Natural killer cell (primary cell): ENCODE measurements around the gene RYR3. TPM values are rescaled to one million over a fixed set of nuclear protein-coding genes. Genes with fewer than 3 reads are reported as not detected.
"Not testable (repeated sequence)": the region's sequence is repeated elsewhere in the genome, so short reads cannot be mapped to it uniquely, and the experiment has no call there.

Source experiments
- ATAC-seq, 3 donors: fragments of 150-1000 bp in 2 of 3; fragments of 200-7000 bp in 1 of 3; cut with Tn5 transposase; 1 replicate in 1 of 3; 2 replicates in 2 of 3; pipeline ENCODE4 v1.10.0; 2021; ENCODE audit warnings: mild to moderate bottlenecking in 2 of 3, moderate library complexity in 2 of 3
- DNase-seq, 2 donors: peaks; one replicate each; pipeline versions ENCODE4 v3.0.0 to v3.0.0-alpha.2; 2013 to 2021; ENCODE audit warnings: mixed read lengths in 1 of 2
- H3K27ac ChIP-seq: one replicate; pipeline ENCODE4 v1.5.1; 2013; ENCODE audit warnings: mild to moderate bottlenecking, low read length
- H3K27me3 ChIP-seq: one replicate; pipeline ENCODE4 v1.6.1; 2013; ENCODE audit warnings: low read length; ENCODE audit not compliant: control insufficient read depth, insufficient read depth
- H3K36me3 ChIP-seq: one replicate; pipeline ENCODE4 v1.6.1; 2013; ENCODE audit warnings: low read length; ENCODE audit not compliant: control insufficient read depth, insufficient read depth
- H3K4me1 ChIP-seq: one replicate; pipeline ENCODE4 v1.6.1; 2013; ENCODE audit warnings: low read length; ENCODE audit not compliant: control insufficient read depth, insufficient read depth
- H3K4me3 ChIP-seq: one replicate; pipeline ENCODE4 v1.5.1; 2013; ENCODE audit warnings: low read length
- H3K9me3 ChIP-seq: one replicate; pipeline ENCODE4 v1.6.1; 2013; ENCODE audit warnings: low read length; ENCODE audit not compliant: control insufficient read depth, insufficient read depth
- H3K27ac Mint-ChIP-seq, 2 donors: one replicate each; pipeline ENCODE4 v1.8.0; 2022; ENCODE audit warnings: mild to moderate bottlenecking in 2 of 2, mixed read lengths in 2 of 2, moderate library complexity in 1 of 2
- H3K27me3 Mint-ChIP-seq, 2 donors: one replicate each; pipeline ENCODE4 v1.8.0; 2022; ENCODE audit warnings: low read depth in 2 of 2, mixed read lengths in 2 of 2
- H3K36me3 Mint-ChIP-seq: one replicate; pipeline ENCODE4 v1.8.0; 2022; ENCODE audit warnings: mixed read lengths
- H3K4me1 Mint-ChIP-seq, 2 donors: one replicate each; pipeline ENCODE4 v1.8.0; 2022; ENCODE audit warnings: mixed read lengths in 2 of 2
- H3K4me3 Mint-ChIP-seq: one replicate; pipeline ENCODE4 v1.8.0; 2022; ENCODE audit warnings: mild to moderate bottlenecking, moderate library complexity, mixed read lengths
- H3K9me3 Mint-ChIP-seq, 2 donors: one replicate each; pipeline ENCODE4 v1.8.0; 2022; ENCODE audit warnings: mixed read lengths in 2 of 2
- WGBS: methylation state at CpG from one replicate; pipeline ENCODE4 v1.1.7; 2013; ENCODE audit warnings: missing lambda C conversion rate; ENCODE audit not compliant: insufficient coverage; 5-methylcytosine and 5-hydroxymethylcytosine counted together
- intact Hi-C: fragments of 100-400 bp; cut with micrococcal nuclease; formaldehyde crosslinking; loops from one replicate; pipeline ENCODE4 v1.14.2; 2022
- total RNA-seq, 4 donors: library from RNA; stranded (reverse); fragments of 120-200 nt in 1 of 4; gene quantifications; one replicate each; pipeline versions ENCODE4 v1.2.3 to v1.2.4, GENCODE V29; 2013 to 2022
- TF ChIP-seq, protein P1 (sequence below): fragments of 200-600 bp; IDR thresholded peaks from one replicate; pipeline ENCODE4 v1.8.0; 2022; ENCODE audit warnings: antibody characterized with exemption

RYR3 gene
- total RNA-seq, 3 donors from 2014 or later (not counting 1 experiment from before 2014, with no cell fraction given), result 0.09 to 6.2 TPM; not detected in 1

DNA sequence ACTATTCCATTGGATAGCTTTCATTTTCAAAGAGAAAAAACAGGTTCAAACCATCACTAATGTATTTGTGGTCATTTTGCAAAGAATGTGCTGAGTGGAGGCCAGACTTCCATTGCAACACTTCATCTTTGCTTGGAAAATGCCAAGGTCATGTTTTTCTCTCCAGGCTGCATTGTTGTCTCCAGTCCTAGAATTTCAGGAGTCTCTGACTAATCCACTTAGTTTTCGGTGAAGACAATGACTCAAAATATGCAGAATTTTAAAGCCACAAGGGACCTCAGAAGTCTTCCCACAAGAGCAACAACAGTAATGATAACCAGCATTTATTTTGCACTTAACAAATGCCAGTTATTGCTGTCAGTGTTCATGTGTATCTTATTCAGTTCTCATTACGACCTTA is 277.0 kb downstream of the RYR3 start:
- intact Hi-C loops, result no loop called here
- no peak for DNase-seq
- 83% methylated on average over 2 of the region's 2 CpGs for WGBS

DNA sequence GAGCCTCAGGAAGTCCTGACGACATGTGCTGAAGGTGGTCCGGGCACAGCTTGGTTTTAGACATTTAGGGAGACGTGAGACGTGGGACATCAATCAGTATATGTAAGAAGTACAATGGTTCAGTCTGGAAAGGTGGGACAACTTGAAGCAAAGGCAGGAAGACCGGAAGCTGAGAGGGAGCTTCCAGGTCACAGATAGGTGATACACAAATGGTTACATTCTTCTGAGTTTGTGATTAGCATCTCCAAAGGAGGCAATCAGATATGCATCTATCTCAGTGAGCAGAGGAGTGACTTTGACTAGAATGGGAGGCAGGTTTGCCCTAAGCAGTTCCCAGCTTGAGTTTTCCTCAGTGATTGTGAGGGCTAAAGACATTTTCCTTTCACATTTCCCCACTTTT is 282.1 kb downstream of the RYR3 start:
- Histone ChIP-seq H3K27me3 (no peaks in the 10 kb centered on the region), H3K4me3 (no peak overlapping the region), H3K9me3 (no peaks in the 10 kb centered on the region), H3K36me3 (no peaks in the 10 kb centered on the region), H3K4me1 (no peaks in the 10 kb centered on the region), H3K27ac (no peak overlapping the region)
- no peak overlapping the region for H3K27ac Mint-ChIP-seq
- H3K4me1 Mint-ChIP-seq, result no peaks in the 10 kb centered on the region
- H3K27me3 Mint-ChIP-seq, result peaks cover 3 to 10% of the 10 kb centered on the region in 2 donors
- 91% methylated on average over 5 of the region's 5 CpGs for WGBS
- TF ChIP-seq, protein P1, sequence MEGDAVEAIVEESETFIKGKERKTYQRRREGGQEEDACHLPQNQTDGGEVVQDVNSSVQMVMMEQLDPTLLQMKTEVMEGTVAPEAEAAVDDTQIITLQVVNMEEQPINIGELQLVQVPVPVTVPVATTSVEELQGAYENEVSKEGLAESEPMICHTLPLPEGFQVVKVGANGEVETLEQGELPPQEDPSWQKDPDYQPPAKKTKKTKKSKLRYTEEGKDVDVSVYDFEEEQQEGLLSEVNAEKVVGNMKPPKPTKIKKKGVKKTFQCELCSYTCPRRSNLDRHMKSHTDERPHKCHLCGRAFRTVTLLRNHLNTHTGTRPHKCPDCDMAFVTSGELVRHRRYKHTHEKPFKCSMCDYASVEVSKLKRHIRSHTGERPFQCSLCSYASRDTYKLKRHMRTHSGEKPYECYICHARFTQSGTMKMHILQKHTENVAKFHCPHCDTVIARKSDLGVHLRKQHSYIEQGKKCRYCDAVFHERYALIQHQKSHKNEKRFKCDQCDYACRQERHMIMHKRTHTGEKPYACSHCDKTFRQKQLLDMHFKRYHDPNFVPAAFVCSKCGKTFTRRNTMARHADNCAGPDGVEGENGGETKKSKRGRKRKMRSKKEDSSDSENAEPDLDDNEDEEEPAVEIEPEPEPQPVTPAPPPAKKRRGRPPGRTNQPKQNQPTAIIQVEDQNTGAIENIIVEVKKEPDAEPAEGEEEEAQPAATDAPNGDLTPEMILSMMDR, result no peak
- no peak for ATAC-seq
- no peak for DNase-seq
- peaks cover 0 to 2% of the 10 kb centered on the region in 2 donors for H3K9me3 Mint-ChIP-seq
- intact Hi-C loops, result no loop called here
- no peak overlapping the region for H3K4me3 Mint-ChIP-seq
- no peaks in the 10 kb centered on the region for H3K36me3 Mint-ChIP-seq

More for the DNA sequence above, 277.0 kb downstream of the RYR3 start:
- TF ChIP-seq, protein P1, result no peak
- no peak overlapping the region for H3K4me3 ChIP-seq
- H3K27ac ChIP-seq, result no peak overlapping the region
- Mint-ChIP-seq H3K36me3 (no peaks in the 10 kb centered on the region), H3K27ac (no peak overlapping the region), H3K9me3 (peaks cover 0 to 2% of the 10 kb centered on the region in 2 donors), H3K4me1 (no peaks in the 10 kb centered on the region), H3K27me3 (peaks cover 3 to 8% of the 10 kb centered on the region in 2 donors), H3K4me3 (no peak overlapping the region)
- no peaks in the 10 kb centered on the region for H3K27me3 ChIP-seq
- no peaks in the 10 kb centered on the region for H3K4me1 ChIP-seq
- H3K9me3 ChIP-seq, result no peaks in the 10 kb centered on the region
- ATAC-seq, result no peak
- no peaks in the 10 kb centered on the region for H3K36me3 ChIP-seq

DNA sequence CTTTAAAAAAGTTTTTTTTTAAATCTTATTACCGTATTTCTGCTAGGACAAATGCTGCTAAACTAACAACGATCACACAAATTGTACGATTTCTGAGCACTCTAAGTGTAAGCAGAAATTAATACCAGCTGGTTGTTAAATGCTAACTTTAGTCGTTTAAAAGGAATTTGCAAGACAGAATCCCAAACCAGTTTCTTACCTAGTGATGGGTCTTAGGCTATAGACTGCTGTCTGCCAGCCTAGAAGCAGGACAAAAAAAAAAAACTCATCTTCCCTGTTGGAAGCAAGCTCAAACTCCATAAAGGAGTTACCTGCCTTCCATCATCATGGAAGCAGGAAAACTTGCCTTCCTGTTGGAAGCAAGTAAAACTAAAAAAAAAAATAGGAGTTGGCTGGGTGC is 287.6 kb downstream of the RYR3 start:
- H3K27ac Mint-ChIP-seq, H3K4me3 Mint-ChIP-seq, H3K27me3 ChIP-seq, H3K36me3 Mint-ChIP-seq, H3K36me3 ChIP-seq, H3K27ac ChIP-seq, H3K4me3 ChIP-seq, intact Hi-C loops, H3K9me3 ChIP-seq, ATAC-seq, H3K4me1 ChIP-seq, H3K9me3 Mint-ChIP-seq, H3K4me1 Mint-ChIP-seq, H3K27me3 Mint-ChIP-seq, DNase-seq: not testable (repeated sequence)
- WGBS, result 84% methylated on average over 4 of the region's 4 CpGs

DNA sequence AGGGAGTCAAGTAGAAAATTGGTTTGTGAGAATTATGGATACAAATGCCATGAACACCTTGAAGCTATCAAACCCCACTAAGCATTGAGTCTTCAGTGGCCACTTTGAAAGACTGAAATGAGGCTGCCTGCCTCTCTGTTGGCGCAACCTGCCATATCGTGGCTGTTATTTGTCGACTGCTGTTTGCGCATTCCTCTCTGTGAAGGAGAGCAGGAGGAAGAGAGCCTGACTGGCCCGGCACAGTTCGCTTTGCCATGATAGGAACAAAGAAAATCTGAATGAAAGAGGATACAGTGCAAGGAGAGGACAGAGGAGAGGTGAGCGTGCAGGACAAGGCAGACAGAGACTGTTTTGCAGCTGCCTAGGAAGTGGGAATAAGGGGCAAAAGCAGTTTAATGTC is 289.4 kb downstream of the RYR3 start:
- Mint-ChIP-seq H3K9me3 (no peaks in the 10 kb centered on the region), H3K36me3 (no peaks in the 10 kb centered on the region), H3K4me1 (no peaks in the 10 kb centered on the region), H3K27ac (no peak overlapping the region), H3K27me3 (no peaks in the 10 kb centered on the region), H3K4me3 (no peak overlapping the region)
- Histone ChIP-seq H3K27me3 (no peaks in the 10 kb centered on the region), H3K27ac (no peak overlapping the region), H3K9me3 (no peaks in the 10 kb centered on the region), H3K36me3 (no peaks in the 10 kb centered on the region), H3K4me3 (no peak overlapping the region), H3K4me1 (no peaks in the 10 kb centered on the region)
- 92% methylated on average over 7 of the region's 7 CpGs for whole genome bisulfite sequencing
- TF ChIP-seq, protein P1, result no peak
- ATAC-seq (no peak), DNase-seq (no peak)
- intact Hi-C loops, result no loop called here
